OCI-LY7 (cell line): Measurements from ENCODE around the gene OR4M1.
"Not testable (repeated sequence)": the region's sequence is repeated elsewhere in the genome, so short reads cannot be mapped to it uniquely, and the experiment has no call there.

Source experiments
- EZH2phosphoT487 ChIP-seq: fragments of 200-600 bp; sonication (generic); IDR thresholded peaks from 2 replicates; pipeline ENCODE4 v1.6.1; 2018; ENCODE audit warnings: low read depth, borderline replicate concordance, mild to moderate bottlenecking, mixed run types, antibody characterized with exemption, low read length, moderate library complexity, mixed read lengths
- TF ChIP-seq, protein P1 (sequence below): fragments of 200-600 bp; sonication (generic); conservative IDR thresholded peaks from 2 replicates; pipeline ENCODE4 v1.5.1; 2014; ENCODE audit warnings: mild to moderate bottlenecking, antibody characterized with exemption, low read length, moderate library complexity, mixed read lengths

DNA sequence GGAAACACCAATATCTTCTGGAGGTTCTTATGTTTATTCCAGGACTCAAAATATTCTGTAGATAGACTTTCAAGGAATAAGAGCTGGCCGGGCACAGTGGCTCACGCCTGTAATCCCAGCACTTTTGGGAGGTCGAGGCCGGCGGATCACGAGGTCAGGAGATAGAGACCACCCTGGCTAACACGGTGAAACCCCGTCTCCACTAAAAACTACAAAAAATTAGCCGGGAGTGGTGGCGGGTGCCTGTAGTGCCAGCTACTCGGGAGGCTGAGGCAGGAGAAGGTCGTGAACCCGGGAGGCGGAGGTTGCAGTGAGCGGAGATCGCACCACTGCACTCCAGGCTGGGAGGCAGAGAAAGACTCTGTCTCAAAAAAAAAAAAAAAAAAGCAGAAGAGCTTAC, 12.5 kb downstream of the OR4M1 start:
- TF ChIP-seq, protein P1, sequence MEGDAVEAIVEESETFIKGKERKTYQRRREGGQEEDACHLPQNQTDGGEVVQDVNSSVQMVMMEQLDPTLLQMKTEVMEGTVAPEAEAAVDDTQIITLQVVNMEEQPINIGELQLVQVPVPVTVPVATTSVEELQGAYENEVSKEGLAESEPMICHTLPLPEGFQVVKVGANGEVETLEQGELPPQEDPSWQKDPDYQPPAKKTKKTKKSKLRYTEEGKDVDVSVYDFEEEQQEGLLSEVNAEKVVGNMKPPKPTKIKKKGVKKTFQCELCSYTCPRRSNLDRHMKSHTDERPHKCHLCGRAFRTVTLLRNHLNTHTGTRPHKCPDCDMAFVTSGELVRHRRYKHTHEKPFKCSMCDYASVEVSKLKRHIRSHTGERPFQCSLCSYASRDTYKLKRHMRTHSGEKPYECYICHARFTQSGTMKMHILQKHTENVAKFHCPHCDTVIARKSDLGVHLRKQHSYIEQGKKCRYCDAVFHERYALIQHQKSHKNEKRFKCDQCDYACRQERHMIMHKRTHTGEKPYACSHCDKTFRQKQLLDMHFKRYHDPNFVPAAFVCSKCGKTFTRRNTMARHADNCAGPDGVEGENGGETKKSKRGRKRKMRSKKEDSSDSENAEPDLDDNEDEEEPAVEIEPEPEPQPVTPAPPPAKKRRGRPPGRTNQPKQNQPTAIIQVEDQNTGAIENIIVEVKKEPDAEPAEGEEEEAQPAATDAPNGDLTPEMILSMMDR = not testable (repeated sequence)
- not testable (repeated sequence) for TF ChIP-seq EZH2phosphoT487
